Right kidney (tissue), 1 donor: ENCODE results near the gene LRRC8A.
A peak's percentile ranks its signal among the peaks of the same experiment; 100 is the strongest.
"Not testable (repeated sequence)": the region's sequence is repeated elsewhere in the genome, so short reads cannot be mapped to it uniquely, and the experiment has no call there.

ENCODE experiments used
- DNase-seq: peaks from one replicate; pipeline ENCODE4 v3.0.0-alpha.2; 2016

The LRRC8A gene

GRCh38 chr9:128921881-128922763, 40.2 kb downstream of the LRRC8A start:
- peak; percentile 88 for DNase-seq

GRCh38 chr9:128923493-128923883, 41.6 kb downstream of the LRRC8A start:
- DNase-seq: no peak

GRCh38 chr9:128927731-128928411, 45.9 kb downstream of the LRRC8A start:
- DNase-seq: peak; percentile 54

GRCh38 chr9:128928624-128929023, 46.7 kb downstream of the LRRC8A start:
- DNase-seq: no peak

GRCh38 chr9:128929560-128929959, 47.6 kb downstream of the LRRC8A start:
- DNase-seq: no peak

GRCh38 chr9:128933731-128934130, 51.8 kb downstream of the LRRC8A start:
- no peak for DNase-seq

GRCh38 chr9:128936171-128936865, 54.4 kb downstream of the LRRC8A start:
- DNase-seq: no peak

- DNase-seq: no peak
Observed at GRCh38 chr9:128937310-128938165, 55.6 kb downstream of the LRRC8A start.

- DNase-seq: no peak
Observed at GRCh38 chr9:128940271-128940921, 58.5 kb downstream of the LRRC8A start.

GRCh38 chr9:128940946-128941755, 59.2 kb downstream of the LRRC8A start:
- DNase-seq: no peak

GRCh38 chr9:128943832-128944620, 62.1 kb downstream of the LRRC8A start:
- no peak for DNase-seq

- not testable (repeated sequence) for DNase-seq
Observed at GRCh38 chr9:128944966-128945365, 63.0 kb downstream of the LRRC8A start.

- no peak for DNase-seq
Observed at GRCh38 chr9:128945798-128946501, 64.0 kb downstream of the LRRC8A start.

GRCh38 chr9:128946571-128947276, 64.8 kb downstream of the LRRC8A start:
- no peak for DNase-seq

GRCh38 chr9:128947277-128947526, 65.3 kb downstream of the LRRC8A start:
- no peak for DNase-seq

GRCh38 chr9:128947527-128948301, 65.8 kb downstream of the LRRC8A start, which contains the start of the genes DOLK and NUP188:
Gene DOLK (minus strand): TSS chr9:128947603. CDS start chr9:128947303, 300 bp downstream.
Gene NUP188 (plus strand): TSS chr9:128947699. CDS start chr9:128947720, 21 bp downstream.
- DNase-seq: peak; percentile 96

- not testable (repeated sequence) for DNase-seq
Observed at GRCh38 chr9:128961403-128961802, 79.5 kb downstream of the LRRC8A start.
